Measurements from ENCODE around the gene PTPDC1.
"Not testable (repeated sequence)": the region's sequence is repeated elsewhere in the genome, so short reads cannot be mapped to it uniquely, and the experiment has no call there.

PTPDC1 gene

DNA sequence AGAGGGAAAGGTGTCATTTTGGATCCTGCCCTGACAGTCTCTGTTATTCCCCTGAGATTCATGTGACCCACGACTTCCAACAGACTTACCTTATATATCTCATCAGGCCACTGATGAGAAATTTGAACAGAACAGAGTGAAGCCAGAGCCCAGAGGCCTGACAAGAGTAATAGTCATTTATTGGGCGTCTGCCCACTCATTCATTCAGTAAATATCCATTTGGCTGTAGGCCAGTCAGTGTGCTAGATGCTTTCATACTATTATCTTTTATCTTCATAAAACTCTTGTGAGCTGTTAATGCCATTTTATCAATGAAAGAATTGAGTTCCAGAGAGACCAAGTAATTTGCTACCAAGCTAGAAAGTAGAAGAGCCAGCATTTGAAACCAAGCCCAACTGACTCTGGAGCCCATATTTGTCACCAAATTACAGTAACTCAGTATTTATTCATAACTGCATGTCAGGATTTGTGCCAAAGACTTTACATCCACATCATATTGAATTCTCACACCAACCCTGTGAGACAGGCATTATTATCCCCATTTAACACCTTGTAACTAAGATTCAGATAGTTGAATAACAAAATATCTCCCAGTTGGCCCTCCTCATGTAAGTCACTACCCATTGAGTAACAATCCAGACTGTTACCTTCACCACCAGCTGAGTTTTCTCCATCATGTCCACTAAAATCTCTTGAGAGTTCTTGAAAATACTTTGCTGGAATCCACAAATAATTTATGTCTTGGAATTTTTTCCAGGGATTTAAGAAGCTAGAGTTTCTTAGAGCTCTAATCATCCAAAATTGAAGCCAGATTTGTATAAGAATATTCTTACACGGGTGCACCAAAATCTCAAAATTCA, 2.5 kb downstream of the PTPDC1 start:
- DNase-seq (ENCODE audit: low read depth in 2 of 3, low spot score in 2 of 3): no peak

DNA sequence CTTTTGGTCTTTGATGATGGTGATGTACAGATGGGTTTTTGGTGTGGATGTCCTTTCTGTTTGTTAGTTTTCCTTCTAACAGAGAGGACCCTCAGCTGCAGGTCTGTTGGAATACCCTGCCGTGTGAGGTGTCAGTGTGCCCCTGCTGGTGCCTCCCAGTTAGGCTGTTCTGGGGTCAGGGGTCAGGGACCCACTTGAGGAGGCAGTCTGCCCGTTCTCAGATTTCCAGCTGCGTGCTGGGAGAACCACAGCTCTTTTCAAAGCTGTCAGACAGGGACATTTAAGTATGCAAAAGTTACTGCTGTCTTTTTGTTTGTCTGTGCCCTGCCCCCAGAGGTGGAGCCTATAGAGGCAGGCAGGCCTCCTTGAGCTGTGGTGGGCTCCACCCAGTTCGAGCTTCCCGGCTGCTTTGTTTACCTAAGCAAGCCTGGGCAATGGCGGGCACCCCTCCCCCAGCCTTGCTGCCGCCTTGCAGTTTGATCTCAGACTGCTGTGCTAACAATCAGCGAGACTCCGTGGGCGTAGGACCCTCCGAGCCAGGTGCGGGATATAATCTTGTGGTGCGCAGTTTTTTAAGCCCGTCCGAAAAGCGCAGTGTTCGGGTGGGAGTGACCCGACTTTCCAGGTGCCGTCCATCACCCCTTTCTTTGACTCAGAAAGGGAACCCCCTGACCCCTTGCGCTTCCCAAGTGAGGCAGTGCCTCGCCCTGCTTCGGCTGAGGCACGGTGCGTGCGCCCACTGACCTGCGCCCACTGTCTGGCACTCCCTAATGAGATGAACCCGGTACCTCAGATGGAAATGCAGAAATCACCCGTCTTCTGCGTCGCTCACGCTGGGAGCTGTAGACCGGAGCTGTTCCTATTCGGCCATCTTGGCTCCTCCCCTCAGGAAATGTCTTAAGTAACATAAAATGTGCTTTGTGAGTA, 10.2 kb downstream of the PTPDC1 start:
- DNase-seq (ENCODE audit: low read depth in 2 of 3, low spot score in 2 of 3): not testable (repeated sequence)

DNA sequence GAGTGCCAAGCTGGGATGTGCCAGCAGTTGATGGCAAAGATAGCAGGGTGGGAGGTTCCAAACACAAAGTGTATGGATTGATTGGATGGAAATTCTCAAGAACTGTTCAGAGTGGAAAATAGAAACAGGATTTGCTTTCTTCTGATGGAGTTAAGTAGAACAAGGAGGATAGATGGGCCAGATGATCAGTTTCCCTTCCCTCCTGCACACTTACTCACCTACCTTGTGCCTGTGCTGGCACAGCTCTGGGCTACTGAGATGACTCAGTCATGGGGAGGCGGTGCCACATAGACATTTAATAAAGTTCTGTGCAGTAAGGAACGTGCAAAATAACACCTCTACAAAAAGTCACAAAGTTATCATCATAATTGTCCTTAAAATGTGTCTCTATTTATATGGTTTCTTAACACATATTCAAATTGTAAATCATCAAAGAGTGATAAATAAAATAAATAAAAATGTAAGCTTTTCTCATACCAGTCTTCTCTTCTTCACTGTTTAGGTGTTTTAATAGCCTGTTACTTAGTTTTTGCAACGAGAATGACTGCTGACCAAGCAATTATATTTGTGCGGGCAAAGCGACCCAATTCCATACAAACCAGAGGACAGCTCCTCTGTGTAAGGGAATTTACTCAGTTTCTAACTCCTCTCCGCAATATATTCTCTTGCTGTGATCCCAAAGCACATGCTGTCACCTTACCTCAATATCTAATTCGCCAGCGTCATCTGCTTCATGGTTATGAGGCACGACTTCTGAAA, 12.7 kb downstream of the PTPDC1 start:
- DNase-seq (ENCODE audit: low read depth in 2 of 3, low spot score in 2 of 3): no peak

GRCh38 chr9:94097788-94098414, 13.6 kb downstream of the PTPDC1 start:
- no peak for DNase-seq (ENCODE audit: low read depth in 2 of 3, low spot score in 2 of 3)

- DNase-seq (ENCODE audit: low read depth in 2 of 3, low spot score in 2 of 3): no peak
These were observed 16.1 kb downstream of the PTPDC1 start for GRCh38 chr9:94100152-94100879.

- no peak for DNase-seq (ENCODE audit: low read depth in 2 of 3, low spot score in 2 of 3)
These were observed 17.0 kb downstream of the PTPDC1 start for GRCh38 chr9:94101162-94101853.

DNA sequence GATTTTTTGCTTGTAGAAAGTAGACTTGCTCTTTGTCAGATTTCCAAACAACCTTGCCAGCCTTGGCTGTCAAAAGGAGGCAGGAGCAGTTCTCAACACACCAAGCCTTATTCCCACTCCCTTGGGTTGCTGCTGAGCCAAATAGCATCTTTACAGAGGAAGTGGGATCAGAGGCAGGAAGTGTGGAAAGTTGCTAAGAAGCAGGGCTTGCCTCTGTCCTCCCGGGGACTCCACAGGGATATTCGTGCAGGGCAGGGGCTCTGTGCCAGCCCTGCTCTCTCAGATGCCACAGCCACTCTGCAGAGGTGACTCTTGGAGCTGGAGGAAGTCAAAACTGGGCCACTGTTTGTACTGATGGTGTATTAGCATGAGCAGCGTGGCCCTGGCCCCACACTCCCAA, 24.3 kb downstream of the PTPDC1 start:
- DNase-seq (ENCODE audit: low read depth in 2 of 3, low spot score in 2 of 3): no peak

DNA sequence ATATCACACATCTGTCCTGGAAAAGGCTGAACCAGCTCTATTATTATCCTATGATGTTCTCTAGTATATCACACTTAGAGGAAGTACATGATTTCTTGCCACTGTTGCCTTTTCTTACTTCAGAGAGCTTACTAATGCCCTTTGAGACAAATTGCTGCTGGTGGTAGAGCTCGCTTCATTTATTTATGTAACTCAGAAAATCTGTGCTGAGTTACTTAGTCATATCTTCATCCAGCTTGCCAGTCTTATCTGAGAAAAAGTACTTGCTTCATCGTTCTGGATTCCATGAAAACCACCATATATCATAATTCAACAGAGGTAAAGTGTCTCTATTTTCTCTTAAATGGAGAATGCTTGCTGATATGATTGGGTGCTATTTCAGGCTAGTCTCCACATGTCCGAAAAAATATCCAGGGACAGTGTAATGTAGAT, 26.6 kb downstream of the PTPDC1 start:
- no peak for DNase-seq (ENCODE audit: low read depth in 2 of 3, low spot score in 2 of 3)

DNA sequence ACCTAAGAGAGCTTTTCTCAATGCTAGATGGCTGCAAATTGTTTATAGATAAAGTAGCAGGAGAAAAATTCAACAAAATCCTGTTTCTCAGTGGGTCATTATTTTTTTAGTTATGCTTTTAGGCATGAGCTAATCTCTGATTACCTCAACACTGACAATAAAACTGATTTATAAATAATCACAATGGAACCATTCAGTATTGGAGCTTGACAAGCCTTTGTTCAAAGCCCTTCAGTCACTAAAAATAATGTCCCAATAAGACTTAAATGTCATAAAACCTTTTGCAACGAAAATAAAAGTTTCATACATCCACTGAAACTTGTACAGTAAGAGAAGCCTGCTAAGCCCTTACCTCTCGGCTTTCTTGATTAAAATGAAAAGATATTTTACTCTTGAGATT, 27.2 kb downstream of the PTPDC1 start:
- DNase-seq (ENCODE audit: low read depth in 2 of 3, low spot score in 2 of 3): no peak

DNA sequence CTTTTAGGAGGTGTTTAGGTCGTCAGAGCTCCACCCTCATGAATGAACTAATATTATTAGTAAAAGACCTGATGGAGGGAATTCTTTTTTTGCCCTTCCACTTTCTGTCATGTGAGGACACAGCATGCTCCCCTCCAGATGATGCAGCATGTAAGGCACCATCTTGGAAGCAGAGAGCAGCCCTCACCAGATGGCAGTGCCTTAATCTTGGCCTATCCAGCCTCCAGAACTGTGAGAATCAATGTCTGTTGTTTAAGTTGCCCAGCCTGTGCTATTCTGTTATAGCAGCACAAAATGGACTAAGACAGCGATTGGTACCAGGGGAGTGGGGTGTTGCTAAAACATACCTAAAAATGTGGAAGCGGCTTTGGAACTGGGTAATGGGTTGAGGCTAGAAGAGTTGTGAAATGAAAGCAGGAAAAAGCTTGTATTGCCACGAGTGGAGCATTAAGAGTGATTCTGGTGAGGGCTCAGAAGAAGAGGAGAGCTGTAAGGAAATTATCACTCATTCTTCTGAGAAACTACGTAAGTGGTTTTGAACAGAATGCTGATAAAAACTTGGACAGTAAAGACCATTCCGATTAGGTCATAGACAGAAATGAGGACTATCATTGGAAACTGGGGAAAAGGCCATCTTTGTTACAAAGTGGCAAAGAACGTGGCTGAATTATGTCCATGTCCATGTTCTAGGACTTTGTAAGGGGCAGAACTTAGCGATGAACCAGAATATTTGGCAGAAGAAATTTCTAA, 28.6 kb downstream of the PTPDC1 start:
- DNase-seq (ENCODE audit: low read depth in 2 of 3, low spot score in 2 of 3): no peak

DNA sequence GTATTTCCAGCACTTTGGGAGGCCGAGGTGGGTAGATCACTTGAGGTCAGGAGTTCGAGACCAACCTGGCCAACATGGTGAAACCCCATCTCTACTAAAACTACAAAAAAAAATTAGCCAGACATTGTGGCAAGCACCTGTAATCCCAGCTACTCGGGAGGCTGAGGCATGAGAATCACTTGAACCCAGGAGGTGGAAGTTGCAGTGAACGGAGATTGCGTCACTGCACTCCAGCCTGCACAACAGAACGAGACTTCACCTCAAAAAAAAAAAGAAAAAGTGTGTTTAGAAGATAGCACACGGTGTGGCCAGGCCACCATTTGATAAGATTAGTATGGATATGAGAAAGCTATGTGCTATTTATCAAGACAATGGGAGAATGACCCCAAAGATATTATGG, 35.8 kb downstream of the PTPDC1 start:
- DNase-seq (ENCODE audit: low read depth in 2 of 3, low spot score in 2 of 3): not testable (repeated sequence)

DNA sequence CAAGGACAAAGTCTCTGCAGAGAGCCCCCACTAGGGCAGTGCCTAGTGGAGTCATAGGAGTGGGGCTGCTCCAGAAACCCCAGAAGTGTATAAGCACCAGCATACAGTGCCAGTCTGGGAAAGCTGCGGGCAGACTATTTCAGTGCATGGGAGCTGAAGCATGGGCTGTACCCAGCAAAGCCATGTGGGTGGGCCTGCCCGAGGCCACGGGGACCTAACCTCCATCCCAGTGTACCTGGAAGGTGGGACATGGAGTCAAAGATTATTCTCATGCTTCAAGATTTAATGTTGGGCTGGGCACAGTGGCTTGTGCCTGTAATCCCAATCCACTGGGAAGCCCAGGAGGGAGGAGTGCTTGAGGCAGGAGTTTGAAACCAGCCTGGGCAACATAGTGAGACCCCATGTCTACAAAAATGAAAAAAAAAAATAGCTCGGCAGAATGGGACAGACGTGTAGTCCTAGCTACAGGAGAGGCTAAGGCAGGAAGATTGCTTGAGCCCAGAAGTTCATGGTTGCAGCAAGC, 36.7 kb downstream of the PTPDC1 start:
- DNase-seq (ENCODE audit: low read depth in 2 of 3, low spot score in 2 of 3): no peak

- DNase-seq (ENCODE audit: low read depth in 2 of 3, low spot score in 2 of 3): no peak
These were observed 42.6 kb downstream of the PTPDC1 start for GRCh38 chr9:94126844-94127243.

GRCh38 chr9:94127806-94128205, 43.5 kb downstream of the PTPDC1 start:
- DNase-seq (ENCODE audit: low read depth in 2 of 3, low spot score in 2 of 3): no peak

- no peak for DNase-seq (ENCODE audit: low read depth in 2 of 3, low spot score in 2 of 3)
These were observed 44.3 kb downstream of the PTPDC1 start for GRCh38 chr9:94128580-94128979.

DNA sequence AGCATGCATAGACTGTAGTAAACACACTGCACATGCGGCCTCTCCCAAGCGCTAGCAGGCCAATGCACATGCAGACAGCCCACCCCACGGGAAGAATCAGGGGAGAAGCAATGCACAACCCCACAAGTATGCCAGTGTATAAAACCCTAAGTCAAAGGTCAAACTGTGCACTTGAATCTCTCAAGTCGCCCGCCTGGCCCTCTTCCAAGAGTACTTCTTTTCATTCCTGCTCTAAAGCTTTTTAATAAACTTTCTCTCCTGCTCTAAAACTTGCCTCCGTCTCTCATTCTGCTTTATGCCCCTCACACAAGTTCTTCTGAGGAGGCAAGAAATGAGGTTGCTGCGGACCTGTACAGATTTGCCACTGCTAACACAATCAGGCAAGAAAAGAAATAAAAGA, 50.4 kb downstream of the PTPDC1 start:
- no peak for DNase-seq (ENCODE audit: low read depth in 2 of 3, low spot score in 2 of 3)

GRCh38 chr9:94135222-94135621, 51.0 kb downstream of the PTPDC1 start:
- DNase-seq (ENCODE audit: low read depth in 2 of 3, low spot score in 2 of 3): no peak

- no peak for DNase-seq (ENCODE audit: low read depth in 2 of 3, low spot score in 2 of 3)
These were observed 55.6 kb downstream of the PTPDC1 start for GRCh38 chr9:94139672-94140417.

Measured in activated CD8-positive, alpha-beta memory T cell treated with anti-CD3 and anti-CD28 coated beads for 48 hours (primary cell).